Measurements from ENCODE around the gene ST14.

Gene ST14

GRCh38 chr11:130118165-130118564 lies 41.4 kb upstream of the ST14 start:
- DNase-seq (ENCODE audit: low read depth), result no peak
- no peak for TF ChIP-seq CTCF (IDR thresholded peaks at IDR 0.05; ENCODE audit: control insufficient read depth, extremely low read depth, insufficient read depth)
- no peak overlapping the region for H3K4me3 ChIP-seq (ENCODE audit: low read depth, low read length)

GRCh38 chr11:130118636-130119387 lies 40.8 kb upstream of the ST14 start:
- DNase-seq (ENCODE audit: low read depth), result no peak
- no peak for TF ChIP-seq CTCF (IDR thresholded peaks at IDR 0.05; ENCODE audit: control insufficient read depth, extremely low read depth, insufficient read depth)
- no peak overlapping the region for H3K4me3 ChIP-seq (ENCODE audit: low read depth, low read length)

GRCh38 chr11:130120045-130120444 lies 39.5 kb upstream of the ST14 start:
- no peak for DNase-seq (ENCODE audit: low read depth)
- no peak for TF ChIP-seq CTCF (IDR thresholded peaks at IDR 0.05; ENCODE audit: control insufficient read depth, extremely low read depth, insufficient read depth)

GRCh38 chr11:130121445-130121978 lies 38.1 kb upstream of the ST14 start:
- no peak for DNase-seq (ENCODE audit: low read depth)
- TF ChIP-seq CTCF (IDR thresholded peaks at IDR 0.05; ENCODE audit: control insufficient read depth, extremely low read depth, insufficient read depth), result no peak
- H3K4me3 ChIP-seq (ENCODE audit: low read depth, low read length), result no peak overlapping the region

More at GRCh38 chr11:130120045-130120444, 39.5 kb upstream of the ST14 start:
- H3K4me3 ChIP-seq (ENCODE audit: low read depth, low read length), result no peak overlapping the region

- H3K4me3 ChIP-seq (ENCODE audit: low read depth, low read length), result no peak overlapping the region
- TF ChIP-seq CTCF (IDR thresholded peaks at IDR 0.05; ENCODE audit: control insufficient read depth, extremely low read depth, insufficient read depth), result no peak
- no peak for DNase-seq (ENCODE audit: low read depth)
These were observed 37.4 kb upstream of the ST14 start for GRCh38 chr11:130122141-130122575.

GRCh38 chr11:130123414-130124040 lies 36.1 kb upstream of the ST14 start:
- H3K4me3 ChIP-seq (ENCODE audit: low read depth, low read length), result no peak overlapping the region
- no peak for TF ChIP-seq CTCF (IDR thresholded peaks at IDR 0.05; ENCODE audit: control insufficient read depth, extremely low read depth, insufficient read depth)
- DNase-seq (ENCODE audit: low read depth), result no peak
